IMR-90 (cell line): ENCODE data around the gene VSTM2A. TPM values are rescaled to one million over a fixed set of nuclear protein-coding genes. Genes with fewer than 3 reads are reported as not detected.

Source experiments
- ATAC-seq: fragments of 200-7000 bp; cut with Tn5 transposase; 2 replicates; pipeline ENCODE4 v1.9.1; 2020; ENCODE audit warnings: low read depth, mild to moderate bottlenecking, moderate library complexity
- BruUV-seq: library from RNA; stranded (reverse); fragments of 400-500 nt; replicated peaks from 2 replicates; lab custom pipeline; 2021; lab: Mats Ljungman, UMichigan
- CTCF ChIA-PET: fragments of 300-600 bp; formaldehyde crosslinking; extraction: SDS; loops from one replicate; lab custom pipeline; 2021; ENCODE audit warnings: antibody characterized with exemption; lab: Yijun Ruan, JAX
- POLR2A ChIA-PET: fragments of 300-600 bp; sonication (Branson Sonifier 250); formaldehyde crosslinking; loops from one replicate; lab custom pipeline; 2022; ENCODE audit warnings: antibody characterized with exemption; ENCODE audit not compliant: unreplicated experiment; lab: Charles Lee
- DNase-seq: peaks from one replicate; pipeline ENCODE4 v3.0.0; 2013
- H2AFZ ChIP-seq: replicated peaks from 2 replicates; pipeline ENCODE3; 2013; ENCODE audit warnings: low read length, mild to moderate bottlenecking; ENCODE audit not compliant: poor library complexity
- H2AK5ac ChIP-seq: 2 replicates; pipeline ENCODE4 v1.6.1; 2013; ENCODE audit warnings: low read depth, low read length, inconsistent platforms
- H2AK9ac ChIP-seq: replicated peaks from 2 replicates; pipeline ENCODE3; 2013; ENCODE audit warnings: mild to moderate bottlenecking, low read depth, low read length, moderate library complexity; ENCODE audit not compliant: poor library complexity
- H2BK120ac ChIP-seq: 2 replicates; pipeline ENCODE4 v1.6.1; 2013; ENCODE audit warnings: low read depth, low read length, inconsistent platforms
- H2BK15ac ChIP-seq: 3 replicates; pipeline ENCODE4 v1.6.1; 2013; ENCODE audit warnings: low read depth, low read length, inconsistent platforms
- H2BK20ac ChIP-seq: 2 replicates; pipeline ENCODE4 v1.6.1; 2013; ENCODE audit warnings: low read depth, mild to moderate bottlenecking, inconsistent platforms, low read length, moderate library complexity
- H2BK5ac ChIP-seq: 2 replicates; pipeline ENCODE4 v1.6.1; 2013; ENCODE audit warnings: mild to moderate bottlenecking, low read depth, low read length, inconsistent platforms; ENCODE audit not compliant: poor library complexity, severe bottlenecking
- H3K14ac ChIP-seq: replicated peaks from 2 replicates; pipeline ENCODE4 v1.6.1; 2013; ENCODE audit warnings: low read depth, low read length, inconsistent platforms
- H3K18ac ChIP-seq: 2 replicates; pipeline ENCODE4 v1.6.1; 2013; ENCODE audit warnings: low read depth, low read length, control low read depth
- H3K23ac ChIP-seq: 2 replicates; pipeline ENCODE4 v1.6.1; 2013; ENCODE audit warnings: low read depth, low read length, inconsistent platforms
- H3K27ac ChIP-seq: 2 replicates; pipeline ENCODE4 v1.5.1; 2013; ENCODE audit warnings: mild to moderate bottlenecking, control low read depth, low read length; ENCODE audit not compliant: insufficient read depth
- H3K27me3 ChIP-seq: 2 replicates; pipeline ENCODE4 v1.6.1; 2013; ENCODE audit warnings: low read length; ENCODE audit not compliant: control insufficient read depth, insufficient read depth
- H3K36me3 ChIP-seq: 2 replicates; pipeline ENCODE4 v1.6.1; 2013; ENCODE audit warnings: low read length, mixed read lengths; ENCODE audit not compliant: control insufficient read depth, insufficient read depth
- H3K4ac ChIP-seq: 2 replicates; pipeline ENCODE4 v1.6.1; 2013; ENCODE audit warnings: low read depth, low read length, inconsistent platforms
- H3K4me1 ChIP-seq: 2 replicates; pipeline ENCODE4 v1.6.1; 2013; ENCODE audit warnings: low read length, mixed read lengths; ENCODE audit not compliant: control insufficient read depth, insufficient read depth
- H3K4me2 ChIP-seq: 2 replicates; pipeline ENCODE4 v1.6.1; 2013; ENCODE audit warnings: low read depth, mild to moderate bottlenecking, control low read depth, low read length, moderate library complexity
- H3K4me3 ChIP-seq: 2 replicates; pipeline ENCODE4 v1.5.1; 2013; ENCODE audit warnings: low read depth, mild to moderate bottlenecking, control low read depth, low read length, moderate library complexity; ENCODE audit not compliant: insufficient read depth
- H3K56ac ChIP-seq: 2 replicates; pipeline ENCODE4 v1.6.1; 2013; ENCODE audit warnings: low read length, inconsistent platforms; ENCODE audit not compliant: insufficient read depth; ENCODE audit errors: extremely low read depth
- H3K79me1 ChIP-seq, 2 experiments: 2 replicates each; pipeline ENCODE4 v1.6.1; 2013; ENCODE audit warnings: low read length in 2 of 2, inconsistent platforms in 1 of 2, low read depth in 1 of 2
- H3K9ac ChIP-seq: 2 replicates; pipeline ENCODE4 v1.6.1; 2013; ENCODE audit warnings: low read depth, low read length, control low read depth
- H3K9me1 ChIP-seq: 2 replicates; pipeline ENCODE4 v1.6.1; 2013; ENCODE audit warnings: low read length, inconsistent platforms; ENCODE audit not compliant: insufficient read depth
- H3K9me3 ChIP-seq: 2 replicates; pipeline ENCODE4 v1.6.1; 2013; ENCODE audit warnings: low read length; ENCODE audit not compliant: control insufficient read depth, insufficient read depth
- H4K20me1 ChIP-seq: 2 replicates; pipeline ENCODE4 v1.6.1; 2013; ENCODE audit warnings: low read length, inconsistent platforms; ENCODE audit not compliant: insufficient read depth
- H4K5ac ChIP-seq: 2 replicates; pipeline ENCODE4 v1.6.1; 2013; ENCODE audit warnings: mild to moderate bottlenecking, low read depth, low read length, control low read depth
- H4K8ac ChIP-seq, 2 experiments: 2 replicates each; pipeline ENCODE4 v1.6.1; 2013; ENCODE audit warnings: low read depth in 2 of 2, low read length in 2 of 2, control low read depth in 1 of 2, inconsistent platforms in 1 of 2
- H4K91ac ChIP-seq: 2 replicates; pipeline ENCODE4 v1.6.1; 2013; ENCODE audit warnings: low read depth, low read length, inconsistent platforms; ENCODE audit not compliant: insufficient read depth
- BHLHE40 ChIP-seq: fragments of 150-350 bp; IDR thresholded peaks from 2 replicates; pipeline ENCODE4 v1.6.1; 2016; ENCODE audit warnings: mild to moderate bottlenecking, low read depth, low read length
- CEBPB ChIP-seq: IDR thresholded peaks from 2 replicates; pipeline ENCODE4 v1.6.1; 2012; ENCODE audit warnings: low read depth, low read length, improper control_type of control experiment
- CHD1 ChIP-seq: IDR thresholded peaks from 2 replicates; pipeline ENCODE4 v1.6.1; 2012; ENCODE audit warnings: low read depth, low read length, improper control_type of control experiment
- FOS ChIP-seq: fragments of 150-350 bp; IDR thresholded peaks from 2 replicates; pipeline ENCODE4 v1.6.1; 2016; ENCODE audit warnings: low read depth, low read length
- MAFK ChIP-seq: IDR thresholded peaks from 2 replicates; pipeline ENCODE4 v1.6.1; 2012; ENCODE audit warnings: low read depth, low read length, improper control_type of control experiment
- MAZ ChIP-seq: IDR thresholded peaks from 2 replicates; pipeline ENCODE4 v1.6.1; 2012; ENCODE audit warnings: low read depth, mild to moderate bottlenecking, low read length, improper control_type of control experiment, moderate library complexity, borderline replicate concordance
- MXI1 ChIP-seq: IDR thresholded peaks from 2 replicates; pipeline ENCODE4 v1.6.1; 2012; ENCODE audit warnings: low read depth, mild to moderate bottlenecking, low read length, moderate library complexity, borderline replicate concordance
- NFE2L2 ChIP-seq: fragments of 150-350 bp; IDR thresholded peaks from 2 replicates; pipeline ENCODE4 v1.6.1; 2016; ENCODE audit warnings: low read depth, mild to moderate bottlenecking, low read length
- POLR2A ChIP-seq: IDR thresholded peaks from 2 replicates; pipeline ENCODE4 v1.6.1; 2012; ENCODE audit warnings: mild to moderate bottlenecking, low read depth, low read length
- RAD21 ChIP-seq: IDR thresholded peaks from 2 replicates; pipeline ENCODE4 v1.6.1; 2012; ENCODE audit warnings: low read length, improper control_type of control experiment
- RCOR1 ChIP-seq: IDR thresholded peaks from 2 replicates; pipeline ENCODE4 v1.6.1; 2012; ENCODE audit warnings: mild to moderate bottlenecking, low read length, improper control_type of control experiment; ENCODE audit not compliant: insufficient replicate concordance
- RFX5 ChIP-seq: IDR thresholded peaks from 2 replicates; pipeline ENCODE4 v1.8.0; 2012; ENCODE audit warnings: low read depth, mild to moderate bottlenecking, low read length, moderate library complexity
- SMC3 ChIP-seq: fragments of 150-350 bp; IDR thresholded peaks from 2 replicates; pipeline ENCODE4 v1.6.1; 2016; ENCODE audit warnings: low read depth, mild to moderate bottlenecking, antibody characterized with exemption, low read length, moderate library complexity
- WGBS, 2 experiments: methylation state at CpG; one replicate each; pipeline versions ENCODE4 v1.1.5 to v1.1.7; 2013; ENCODE audit warnings: missing lambda C conversion rate in 2 of 2; ENCODE audit not compliant: insufficient read length in 1 of 2; ENCODE audit errors: extremely low coverage in 2 of 2; 5-methylcytosine and 5-hydroxymethylcytosine counted together
- dilution Hi-C: fragments of 300-500 bp; cut with HindIII; formaldehyde crosslinking; loops from one replicate; pipeline ENCODE4 v1.14.3; 2018; ENCODE audit warnings: low sequenced_read_pairs; ENCODE audit not compliant: unreplicated experiment
- in situ Hi-C: fragments of 300-500 bp; cut with MboI; formaldehyde crosslinking; loops from 3 replicates; pipeline ENCODE4 v1.14.3; 2019; ENCODE audit warnings: low sequenced_read_pairs, inconsistent platforms, mixed read lengths
- intact Hi-C: fragments of 100-400 bp; cut with micrococcal nuclease; formaldehyde crosslinking; loops from 2 replicates; pipeline ENCODE4 v1.10.0; 2022
- polyA plus RNA-seq, 3 experiments: library from polyadenylated mRNA; depleted of rRNA; stranded (reverse); fragments of >200 nt; gene quantifications; 2 replicates each; pipeline ENCODE4 v1.2.3, GENCODE V29; 2012; ENCODE audit warnings: low replicate concordance in 1 of 3
- total RNA-seq: library from RNA; depleted of rRNA; stranded (reverse); fragments of >200 nt; gene quantifications from 2 replicates; pipeline ENCODE4 v1.2.3, GENCODE V29; 2012
- TF ChIP-seq, protein P1 (sequence below): fragments of 150-350 bp; IDR thresholded peaks from 2 replicates; pipeline ENCODE4 v1.6.1; 2017; ENCODE audit warnings: mild to moderate bottlenecking, antibody characterized with exemption, low read length, low read depth
- TF ChIP-seq, protein P2 (sequence below): fragments of 150-350 bp; IDR thresholded peaks from 2 replicates; pipeline ENCODE4 v1.6.1; 2016; ENCODE audit warnings: low read depth, mild to moderate bottlenecking, low read length, moderate library complexity, borderline replicate concordance
- TF ChIP-seq, protein P3 (sequence below): conservative IDR thresholded peaks from 2 replicates; pipeline ENCODE4 v1.5.1; 2012; ENCODE audit warnings: mild to moderate bottlenecking, low read depth, low read length, improper control_type of control experiment

VSTM2A gene
- total and polyA plus RNA-seq, 2 of the 4 experiments (the other 2 are of a cell fraction): not detected

DNA sequence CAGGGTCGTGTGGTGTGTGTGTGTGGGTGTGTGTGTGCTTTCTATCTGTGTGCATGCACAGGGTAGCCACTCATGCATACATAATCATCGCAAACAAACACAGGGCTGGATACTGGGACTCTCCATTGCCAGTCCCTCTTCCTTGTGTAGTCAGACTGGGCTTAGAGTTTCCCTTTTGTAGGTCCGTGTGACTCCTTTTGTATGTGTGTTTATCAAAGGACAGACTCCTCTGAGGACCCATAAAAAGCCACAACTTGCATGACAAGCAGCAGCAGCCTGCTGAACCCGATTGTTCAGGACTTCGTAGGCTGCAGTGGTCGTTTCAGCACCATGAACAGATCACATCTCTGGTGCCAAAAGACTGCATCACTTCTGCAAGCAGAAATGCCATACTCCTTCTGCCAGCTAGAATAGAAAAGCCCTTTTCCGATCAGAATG, 895 bp downstream of the VSTM2A start:
- WGBS, 2 experiments: no CpG with 5 or more reads among the region's 7 CpGs
- Histone ChIP-seq H3K4me1 (no peaks in the 10 kb centered on the region), H3K9me1 (no peaks in the 10 kb centered on the region), H4K8ac (no peak overlapping the region), H3K4me2 (no peak overlapping the region), H2BK120ac (no peak overlapping the region), H2BK20ac (no peak overlapping the region), H2AK9ac (no peak overlapping the region), H3K4me3 (no peak overlapping the region), H2BK5ac (no peak overlapping the region), H4K5ac (no peak overlapping the region), H4K91ac (no peak overlapping the region), H3K36me3 (no peaks in the 10 kb centered on the region), H2AFZ (no peak overlapping the region), H3K79me1 (no peaks in the 10 kb centered on the region), H2AK5ac (no peak overlapping the region), H3K4ac (no peak overlapping the region), H3K27me3 (peaks cover 24% of the 10 kb centered on the region), H2BK15ac (no peak overlapping the region), H3K9me3 (no peaks in the 10 kb centered on the region), H3K18ac (no peak overlapping the region), H4K20me1 (no peaks in the 10 kb centered on the region), H3K14ac (no peak overlapping the region), H3K9ac (no peak overlapping the region), H3K27ac (no peak overlapping the region), H3K56ac (no peak overlapping the region), H3K23ac (no peak overlapping the region)
- ATAC-seq (no peak), DNase-seq (peak; percentile 5)
- BruUV-seq: no TSS peak
- POLR2A ChIA-PET: no interaction called here
- intact Hi-C loops: no loop called here
- dilution Hi-C loops: no loop called here
- TF ChIP-seq POLR2A (no peak), MAFK (no peak), MAZ (no peak), CHD1 (no peak), BHLHE40 (no peak), FOS (no peak), SMC3 (no peak), MXI1 (no peak), CEBPB (no peak), RCOR1 (no peak), RFX5 (no peak), RAD21 (no peak), NFE2L2 (no peak)
- TF ChIP-seq, protein P1, sequence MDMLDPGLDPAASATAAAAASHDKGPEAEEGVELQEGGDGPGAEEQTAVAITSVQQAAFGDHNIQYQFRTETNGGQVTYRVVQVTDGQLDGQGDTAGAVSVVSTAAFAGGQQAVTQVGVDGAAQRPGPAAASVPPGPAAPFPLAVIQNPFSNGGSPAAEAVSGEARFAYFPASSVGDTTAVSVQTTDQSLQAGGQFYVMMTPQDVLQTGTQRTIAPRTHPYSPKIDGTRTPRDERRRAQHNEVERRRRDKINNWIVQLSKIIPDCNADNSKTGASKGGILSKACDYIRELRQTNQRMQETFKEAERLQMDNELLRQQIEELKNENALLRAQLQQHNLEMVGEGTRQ: no peak
- TF ChIP-seq, protein P2, sequence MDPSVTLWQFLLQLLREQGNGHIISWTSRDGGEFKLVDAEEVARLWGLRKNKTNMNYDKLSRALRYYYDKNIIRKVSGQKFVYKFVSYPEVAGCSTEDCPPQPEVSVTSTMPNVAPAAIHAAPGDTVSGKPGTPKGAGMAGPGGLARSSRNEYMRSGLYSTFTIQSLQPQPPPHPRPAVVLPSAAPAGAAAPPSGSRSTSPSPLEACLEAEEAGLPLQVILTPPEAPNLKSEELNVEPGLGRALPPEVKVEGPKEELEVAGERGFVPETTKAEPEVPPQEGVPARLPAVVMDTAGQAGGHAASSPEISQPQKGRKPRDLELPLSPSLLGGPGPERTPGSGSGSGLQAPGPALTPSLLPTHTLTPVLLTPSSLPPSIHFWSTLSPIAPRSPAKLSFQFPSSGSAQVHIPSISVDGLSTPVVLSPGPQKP: no peak
- TF ChIP-seq, protein P3, sequence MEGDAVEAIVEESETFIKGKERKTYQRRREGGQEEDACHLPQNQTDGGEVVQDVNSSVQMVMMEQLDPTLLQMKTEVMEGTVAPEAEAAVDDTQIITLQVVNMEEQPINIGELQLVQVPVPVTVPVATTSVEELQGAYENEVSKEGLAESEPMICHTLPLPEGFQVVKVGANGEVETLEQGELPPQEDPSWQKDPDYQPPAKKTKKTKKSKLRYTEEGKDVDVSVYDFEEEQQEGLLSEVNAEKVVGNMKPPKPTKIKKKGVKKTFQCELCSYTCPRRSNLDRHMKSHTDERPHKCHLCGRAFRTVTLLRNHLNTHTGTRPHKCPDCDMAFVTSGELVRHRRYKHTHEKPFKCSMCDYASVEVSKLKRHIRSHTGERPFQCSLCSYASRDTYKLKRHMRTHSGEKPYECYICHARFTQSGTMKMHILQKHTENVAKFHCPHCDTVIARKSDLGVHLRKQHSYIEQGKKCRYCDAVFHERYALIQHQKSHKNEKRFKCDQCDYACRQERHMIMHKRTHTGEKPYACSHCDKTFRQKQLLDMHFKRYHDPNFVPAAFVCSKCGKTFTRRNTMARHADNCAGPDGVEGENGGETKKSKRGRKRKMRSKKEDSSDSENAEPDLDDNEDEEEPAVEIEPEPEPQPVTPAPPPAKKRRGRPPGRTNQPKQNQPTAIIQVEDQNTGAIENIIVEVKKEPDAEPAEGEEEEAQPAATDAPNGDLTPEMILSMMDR: no peak
- CTCF ChIA-PET: no interaction called here
- in situ Hi-C loops: no loop called here
